GM18505 (cell line): Measurements from ENCODE around the gene PPT2.
A peak's percentile ranks its signal among the peaks of the same experiment; 100 is the strongest.

ENCODE experiments used
- ATAC-seq: cut with Tn5 transposase; IDR thresholded peaks from one replicate; pipeline ENCODE4 v1.9.1; 2021; ENCODE audit not compliant: unreplicated experiment
- POLR2A ChIP-seq: IDR thresholded peaks from 4 replicates; pipeline ENCODE4 v1.6.1; 2011; ENCODE audit warnings: borderline replicate concordance; ENCODE audit not compliant: insufficient read depth, insufficient read length; ENCODE audit errors: extremely low read depth

PPT2 gene

GRCh38 chr6:32168350-32168749 is 14.4 kb downstream of the PPT2 start:
- TF ChIP-seq POLR2A, result no peak
- no peak for ATAC-seq

GRCh38 chr6:32168807-32169591 is 15.1 kb downstream of the PPT2 start:
- ATAC-seq, result no peak
- no peak for TF ChIP-seq POLR2A

GRCh38 chr6:32170294-32170693 is 16.4 kb downstream of the PPT2 start:
- ATAC-seq, result no peak
- no peak for TF ChIP-seq POLR2A

GRCh38 chr6:32171234-32171633 is 17.3 kb downstream of the PPT2 start:
- no peak for TF ChIP-seq POLR2A
- ATAC-seq, result no peak

- TF ChIP-seq POLR2A, result no peak
These were observed 19.2 kb downstream of the PPT2 start for GRCh38 chr6:32173051-32173727.

GRCh38 chr6:32174416-32174815 is 20.5 kb downstream of the PPT2 start:
- ATAC-seq, result no peak
- TF ChIP-seq POLR2A, result no peak

More at GRCh38 chr6:32173051-32173727, 19.2 kb downstream of the PPT2 start:
- ATAC-seq, result no peak

- TF ChIP-seq POLR2A, result no peak
- no peak for ATAC-seq
These were observed 21.4 kb downstream of the PPT2 start for GRCh38 chr6:32175322-32175710.

- TF ChIP-seq POLR2A, result peak; percentile 67
- ATAC-seq, result peak; percentile 44
These were observed 22.0 kb downstream of the PPT2 start, which contains the start of gene AGPAT1 for GRCh38 chr6:32175711-32176475. Gene AGPAT1, minus strand, starts transcription at chr6:32176084. Its CDS starts 4,588 bp downstream, at chr6:32171496.

- TF ChIP-seq POLR2A, result no peak
- ATAC-seq, result no peak
These were observed 22.7 kb downstream of the PPT2 start for GRCh38 chr6:32176476-32177182.

- TF ChIP-seq POLR2A, result peak; percentile 47
- peak; percentile 3 for ATAC-seq
These were observed 23.3 kb downstream of the PPT2 start for GRCh38 chr6:32177183-32177787.

- TF ChIP-seq POLR2A, result no peak
- peak; percentile 76 for ATAC-seq
These were observed 24.0 kb downstream of the PPT2 start, which contains the start of gene RNF5 for GRCh38 chr6:32177788-32178546. Gene RNF5, plus strand, starts transcription at chr6:32178405. Its CDS starts 107 bp downstream, at chr6:32178512.
